ENCODE measurements around the gene LEFTY1. TPM values are rescaled to one million over a fixed set of nuclear protein-coding genes. Genes with fewer than 3 reads are reported as not detected.

Gene LEFTY1
- polyA plus RNA-seq, 6 donors from 2014 or later = not detected

GRCh38 chr1:225870911-225871310, 18.0 kb downstream of the LEFTY1 start:
- Mint-ChIP-seq H3K36me3 (peaks cover 12 to 24% of the 10 kb centered on the region in 2 donors), H3K27me3 (no peaks in the 10 kb centered on the region), H3K4me1 (peaks cover 11 to 23% (median 17%) of the 10 kb centered on the region in 3 donors), H3K9me3 (no peaks in the 10 kb centered on the region), H3K4me3 (no peak overlapping the region), H3K27ac (peak overlapping the region in 2 of 6 donors; percentile 52 to 90)
- no peak for DNase-seq
- no peak for ATAC-seq (ENCODE audit: low read depth in 2 of 2)

DNA sequence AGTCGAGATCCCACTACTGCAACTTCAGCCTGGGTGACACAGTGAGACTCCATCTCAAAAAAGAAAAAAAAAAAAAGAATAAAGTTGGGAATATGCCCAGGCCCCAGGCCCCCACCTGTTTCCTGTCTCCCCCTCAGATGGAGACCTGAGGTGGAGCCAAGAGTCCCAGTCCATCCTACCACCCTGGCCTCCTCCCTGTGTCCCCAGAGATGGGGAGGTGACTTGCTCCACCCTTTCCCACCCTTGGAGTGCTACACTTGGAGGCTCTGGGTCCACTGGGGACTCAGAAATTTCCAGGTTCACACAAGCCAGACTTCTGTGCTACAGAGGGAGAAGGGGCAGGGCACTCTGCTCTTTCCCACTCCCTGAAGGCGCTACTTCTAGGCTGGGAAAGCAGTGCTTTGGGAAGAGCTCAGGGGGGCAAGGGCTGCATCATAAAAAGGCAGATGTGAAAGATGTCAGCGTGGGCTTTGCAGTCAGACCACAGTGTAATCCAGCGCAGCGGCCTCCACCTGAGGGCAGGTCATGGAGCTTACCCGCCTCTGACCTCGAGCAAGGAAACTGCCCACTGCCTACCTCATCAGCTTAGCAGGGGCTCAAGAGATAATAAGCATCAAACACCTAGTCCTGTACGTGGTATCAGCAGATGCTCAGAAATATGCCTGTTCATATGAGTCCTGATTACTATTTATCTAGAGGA, 20.2 kb downstream of the LEFTY1 start:
- no peaks in the 10 kb centered on the region for H3K27me3 Mint-ChIP-seq
- DNase-seq (no peak), ATAC-seq (ENCODE audit: low read depth in 2 of 2) (no peak)
- peaks cover 13 to 22% (median 20%) of the 10 kb centered on the region in 3 donors for H3K4me1 Mint-ChIP-seq
- no peak overlapping the region for H3K4me3 Mint-ChIP-seq
- H3K36me3 Mint-ChIP-seq = peaks cover 12 to 19% of the 10 kb centered on the region in 2 donors
- H3K27ac Mint-ChIP-seq = peak overlapping the region in 1 of 6 donors; percentile 16
- H3K9me3 Mint-ChIP-seq = no peaks in the 10 kb centered on the region

GRCh38 chr1:225866981-225867380, 22.0 kb downstream of the LEFTY1 start:
- H3K27me3 Mint-ChIP-seq = no peaks in the 10 kb centered on the region
- H3K9me3 Mint-ChIP-seq = no peaks in the 10 kb centered on the region
- H3K27ac Mint-ChIP-seq = peak overlapping the region in 4 of 6 donors; percentile 63 to 82 (median 64)
- DNase-seq (no peak), ATAC-seq (ENCODE audit: low read depth in 2 of 2) (no peak)
- peaks cover 12 to 18% of the 10 kb centered on the region in 2 donors for H3K36me3 Mint-ChIP-seq
- H3K4me3 Mint-ChIP-seq = no peak overlapping the region
- H3K4me1 Mint-ChIP-seq = peaks cover 13 to 21% (median 20%) of the 10 kb centered on the region in 3 donors

DNA sequence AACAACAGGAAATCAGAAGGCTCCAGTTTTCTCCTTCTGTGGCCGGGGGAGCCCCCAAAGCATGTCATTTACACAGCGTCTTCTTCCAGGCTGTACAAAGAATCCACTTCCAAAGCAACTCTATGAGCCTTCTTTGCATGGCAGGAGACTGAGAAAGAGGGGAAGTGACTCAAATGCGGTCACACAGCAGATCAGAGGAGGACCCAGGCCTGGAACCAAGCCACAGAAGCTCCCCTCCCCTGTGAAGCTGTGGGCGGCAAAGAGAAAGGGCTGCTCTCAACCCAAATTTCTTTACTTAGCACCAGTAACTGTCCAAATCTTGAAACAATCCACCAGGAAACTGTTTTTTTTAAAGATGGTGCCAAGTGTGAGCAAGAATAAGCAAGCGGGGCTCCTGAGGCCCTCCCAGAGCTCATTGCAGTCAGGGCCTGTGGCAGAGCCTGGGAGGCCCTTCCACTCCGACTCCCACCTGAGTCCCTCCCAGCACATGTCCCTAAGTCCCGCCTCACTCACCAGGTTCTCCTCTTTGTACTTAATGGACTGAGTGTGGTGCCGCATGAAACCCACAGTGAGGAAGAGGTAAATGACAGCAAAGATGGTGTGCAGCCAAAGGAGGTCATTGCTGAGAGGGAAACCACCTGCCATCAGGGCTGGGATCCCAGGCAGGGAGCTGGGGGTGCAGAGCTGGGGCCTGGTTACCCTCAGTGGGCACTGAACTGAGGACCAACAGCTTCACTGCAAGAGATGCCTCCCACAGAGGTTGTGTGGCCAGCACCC, 22.7 kb downstream of the LEFTY1 start:
- H3K27ac Mint-ChIP-seq = peak overlapping the region; percentile 32 to 78 (median 62)
- DNase-seq (peak; percentile 42), ATAC-seq (ENCODE audit: low read depth in 2 of 2) (peak; percentile 93 to 98)
- peak overlapping the region in 2 of 8 donors; percentile 4 to 47 for H3K4me3 Mint-ChIP-seq
- H3K4me1 Mint-ChIP-seq = peaks cover 13 to 21% (median 20%) of the 10 kb centered on the region in 3 donors
- no peaks in the 10 kb centered on the region for H3K27me3 Mint-ChIP-seq
- H3K36me3 Mint-ChIP-seq = peaks cover 17% of the 10 kb centered on the region in 2 donors
- H3K9me3 Mint-ChIP-seq = no peaks in the 10 kb centered on the region

DNA sequence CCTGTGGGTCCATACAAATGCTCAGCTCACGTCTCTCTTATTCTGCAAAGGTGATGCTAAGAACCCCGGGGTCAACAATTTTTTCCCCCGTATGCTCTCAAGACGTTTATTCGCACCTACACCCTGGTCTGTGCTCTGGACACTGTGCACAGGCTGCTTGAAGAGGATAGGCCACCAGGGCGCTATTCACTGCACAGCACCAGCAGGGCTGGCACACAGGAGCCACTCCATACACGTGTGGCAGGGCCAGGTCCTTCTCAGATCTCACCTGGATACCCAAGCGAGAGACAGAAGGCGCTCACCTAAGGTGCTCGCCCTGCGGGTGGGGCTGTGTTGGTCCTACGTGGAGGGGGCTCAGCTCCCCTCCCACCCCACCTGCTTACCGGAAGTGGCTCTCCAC, 23.4 kb downstream of the LEFTY1 start:
- ATAC-seq (ENCODE audit: low read depth in 2 of 2) = peak in 1 of 2 donors; percentile 5
- DNase-seq = no peak
- Mint-ChIP-seq H3K27me3 (no peaks in the 10 kb centered on the region), H3K4me3 (no peak overlapping the region), H3K36me3 (peaks cover 14 to 22% of the 10 kb centered on the region in 2 donors), H3K9me3 (no peaks in the 10 kb centered on the region), H3K4me1 (peaks cover 13 to 21% (median 20%) of the 10 kb centered on the region in 3 donors), H3K27ac (peak overlapping the region in 2 of 6 donors; percentile 65 to 72)

DNA sequence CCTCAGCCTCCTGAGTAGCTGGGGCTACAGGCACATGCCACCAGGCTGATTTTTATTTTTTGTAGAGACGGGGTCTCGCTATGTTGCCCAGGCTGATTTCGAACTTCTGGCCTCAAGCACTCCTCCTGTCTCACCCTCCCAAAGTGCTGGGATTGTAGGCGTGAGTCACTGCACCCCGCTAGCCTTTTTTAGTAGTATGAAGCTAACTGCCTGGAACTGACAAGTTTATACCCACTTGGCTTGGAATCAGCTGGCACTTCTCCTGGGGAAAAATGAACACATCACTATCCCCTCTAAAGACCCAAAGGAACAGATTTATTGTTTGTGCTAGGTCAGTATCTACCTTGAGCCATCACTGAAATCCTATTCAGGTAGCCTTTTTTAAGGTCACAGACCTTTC, 25.8 kb downstream of the LEFTY1 start:
- DNase-seq (no peak), ATAC-seq (ENCODE audit: low read depth in 2 of 2) (no peak)
- H3K9me3 Mint-ChIP-seq = no peaks in the 10 kb centered on the region
- no peaks in the 10 kb centered on the region for H3K27me3 Mint-ChIP-seq
- H3K4me1 Mint-ChIP-seq = peaks cover 13 to 20% (median 20%) of the 10 kb centered on the region in 3 donors
- no peak overlapping the region for H3K27ac Mint-ChIP-seq
- H3K4me3 Mint-ChIP-seq = no peak overlapping the region
- H3K36me3 Mint-ChIP-seq = peaks cover 16 to 29% of the 10 kb centered on the region in 2 donors

DNA sequence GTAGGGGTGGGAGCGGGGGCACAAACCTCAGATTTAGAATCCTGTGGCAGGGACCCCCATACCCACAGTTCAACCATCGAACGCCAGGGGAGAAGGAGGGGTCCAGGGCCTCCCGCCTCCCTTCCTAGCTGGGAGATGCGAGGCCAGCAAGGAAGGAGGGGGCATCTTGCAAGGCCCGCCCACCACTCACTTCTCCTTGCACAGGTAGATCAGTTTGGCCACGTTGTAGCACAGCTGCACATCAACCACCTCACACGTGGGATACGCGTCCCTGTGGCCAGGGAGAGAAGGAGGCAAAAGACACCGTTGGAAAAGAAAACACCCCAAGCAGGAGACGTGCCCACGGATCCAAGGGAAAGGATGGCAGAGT, 26.4 kb downstream of the LEFTY1 start:
- no peak for ATAC-seq (ENCODE audit: low read depth in 2 of 2)
- Mint-ChIP-seq H3K36me3 (peaks cover 12 to 29% of the 10 kb centered on the region in 2 donors), H3K9me3 (no peaks in the 10 kb centered on the region)

DNA sequence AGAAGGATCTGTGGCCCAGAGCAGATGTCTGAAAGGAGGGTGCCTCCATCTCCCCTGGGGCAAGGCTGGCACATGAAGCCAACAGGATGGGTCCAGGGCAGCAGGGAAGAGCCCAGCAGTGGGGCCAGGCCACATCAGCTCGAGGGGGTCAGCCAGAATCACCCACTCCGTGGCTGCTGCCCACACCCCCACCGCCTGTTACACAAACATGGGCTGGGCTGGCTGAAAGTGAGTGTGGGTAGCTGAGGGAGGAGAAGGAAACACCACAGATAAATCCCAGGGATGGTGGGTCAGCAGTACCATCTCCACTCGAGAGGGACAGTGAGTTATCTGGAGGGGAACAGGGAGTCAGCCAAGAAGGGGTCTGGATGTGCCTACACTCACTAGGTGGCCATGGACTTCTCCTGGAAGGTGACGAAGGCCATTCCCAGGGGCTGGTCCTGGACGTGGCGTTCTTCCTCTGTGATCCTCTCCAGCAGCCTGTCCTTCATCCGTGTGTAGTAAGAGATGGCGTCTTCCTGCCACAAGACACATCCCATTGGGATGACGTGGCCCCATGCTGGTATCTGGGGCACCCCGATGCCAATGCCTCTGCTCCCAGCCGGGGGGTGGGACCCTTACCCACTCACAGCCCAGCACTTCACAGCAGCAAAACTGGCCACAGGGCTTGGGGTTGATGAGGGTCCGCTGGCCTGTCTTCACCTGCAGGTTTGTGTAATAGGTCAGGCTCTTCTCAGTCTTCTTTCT, 26.9 kb downstream of the LEFTY1 start:
- DNase-seq (no peak), ATAC-seq (ENCODE audit: low read depth in 2 of 2) (no peak)

More for the DNA sequence above, 26.4 kb downstream of the LEFTY1 start:
- Mint-ChIP-seq H3K27ac (peak overlapping the region in 1 of 6 donors; percentile 70), H3K4me1 (peaks cover 13 to 19% (median 16%) of the 10 kb centered on the region in 3 donors), H3K4me3 (no peak overlapping the region), H3K27me3 (no peaks in the 10 kb centered on the region)
- no peak for DNase-seq

GRCh38 chr1:225860876-225861441, 28.0 kb downstream of the LEFTY1 start:
- ATAC-seq (ENCODE audit: low read depth in 2 of 2) = no peak
- H3K4me3 Mint-ChIP-seq = no peak overlapping the region
- H3K27ac Mint-ChIP-seq = peak overlapping the region in 2 of 6 donors; percentile 40 to 63
- peaks cover 7 to 16% (median 12%) of the 10 kb centered on the region in 3 donors for H3K4me1 Mint-ChIP-seq
- no peaks in the 10 kb centered on the region for H3K27me3 Mint-ChIP-seq
- no peak for DNase-seq
- H3K9me3 Mint-ChIP-seq = no peaks in the 10 kb centered on the region
- H3K36me3 Mint-ChIP-seq = peaks cover 6 to 24% of the 10 kb centered on the region in 2 donors

More for the DNA sequence above, 26.9 kb downstream of the LEFTY1 start:
- peaks cover 11 to 28% of the 10 kb centered on the region in 2 donors for H3K36me3 Mint-ChIP-seq
- H3K27me3 Mint-ChIP-seq = no peaks in the 10 kb centered on the region
- peaks cover 12 to 15% (median 14%) of the 10 kb centered on the region in 3 donors for H3K4me1 Mint-ChIP-seq
- H3K27ac Mint-ChIP-seq = peak overlapping the region in 1 of 6 donors; percentile 73
- no peaks in the 10 kb centered on the region for H3K9me3 Mint-ChIP-seq
- no peak overlapping the region for H3K4me3 Mint-ChIP-seq

DNA sequence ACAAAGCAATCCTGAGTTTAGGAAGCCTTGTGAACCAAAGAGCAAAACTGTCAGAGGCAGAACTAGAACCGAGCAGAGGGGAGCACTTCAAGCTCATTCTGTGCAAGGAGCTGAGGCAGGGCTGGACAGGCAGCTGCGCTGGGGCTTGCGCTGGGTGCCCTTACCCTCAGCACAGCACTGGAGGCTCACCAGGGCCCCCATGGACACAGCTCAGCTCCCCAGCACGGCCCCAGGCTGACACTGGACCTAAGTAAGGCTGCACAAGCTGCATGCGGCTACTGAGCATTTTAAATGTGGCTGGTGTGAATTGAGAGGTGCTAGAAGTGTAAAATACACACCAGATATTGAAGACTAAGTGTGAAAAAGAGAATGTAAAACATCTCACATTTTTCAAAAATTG, 28.8 kb downstream of the LEFTY1 start:
- ATAC-seq (ENCODE audit: low read depth in 2 of 2) (no peak), DNase-seq (no peak)
- Mint-ChIP-seq H3K4me3 (no peak overlapping the region), H3K36me3 (peaks cover 6 to 31% of the 10 kb centered on the region in 2 donors), H3K4me1 (peaks cover 5 to 20% (median 15%) of the 10 kb centered on the region in 3 donors), H3K27me3 (no peaks in the 10 kb centered on the region), H3K9me3 (no peaks in the 10 kb centered on the region), H3K27ac (peak overlapping the region in 1 of 6 donors; percentile 63)

DNA sequence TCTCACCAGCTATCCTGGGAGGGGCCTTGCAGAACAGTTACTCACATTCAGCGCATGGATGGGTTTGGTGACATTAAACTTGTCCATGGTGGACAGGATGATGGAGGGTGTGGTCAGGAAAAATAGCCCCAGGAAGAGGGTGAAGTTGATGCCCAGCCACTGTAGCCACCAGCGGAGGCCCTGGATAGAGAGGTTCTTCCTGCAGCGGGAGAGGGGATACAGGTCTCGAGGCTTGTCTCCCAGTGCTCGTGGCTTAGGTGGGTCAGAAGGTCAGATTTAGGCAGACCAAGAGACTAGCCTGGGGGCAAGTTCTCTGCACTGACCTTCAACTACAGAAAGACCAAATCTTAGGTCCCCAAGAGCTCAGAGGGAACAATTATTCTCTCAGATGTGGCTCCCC, 29.8 kb downstream of the LEFTY1 start:
- Mint-ChIP-seq H3K4me3 (no peak overlapping the region), H3K4me1 (peaks cover 6 to 25% (median 15%) of the 10 kb centered on the region in 3 donors), H3K27me3 (no peaks in the 10 kb centered on the region), H3K36me3 (peaks cover 11 to 38% of the 10 kb centered on the region in 2 donors), H3K9me3 (no peaks in the 10 kb centered on the region), H3K27ac (no peak overlapping the region)
- ATAC-seq (ENCODE audit: low read depth in 2 of 2) = no peak
- no peak for DNase-seq

DNA sequence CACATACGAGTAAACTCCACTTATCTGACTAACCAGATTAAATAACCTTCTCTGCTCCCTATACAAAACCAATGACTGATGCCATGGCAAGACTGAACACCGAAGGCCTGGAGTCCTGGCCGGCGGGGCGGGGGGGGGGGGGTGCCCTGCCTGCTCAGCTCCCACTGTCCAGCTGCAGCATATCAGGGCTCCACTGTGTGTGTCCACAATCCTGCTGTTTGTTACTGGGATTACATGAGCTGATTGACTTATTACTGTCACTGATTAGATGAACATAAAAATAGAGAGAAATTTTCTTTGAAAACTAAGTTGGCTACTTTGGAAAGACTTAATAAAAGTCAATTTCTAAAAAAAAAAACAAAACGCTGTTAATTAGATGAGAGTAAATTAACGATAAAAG, 31.7 kb downstream of the LEFTY1 start:
- Mint-ChIP-seq H3K4me1 (peaks cover 18 to 43% (median 33%) of the 10 kb centered on the region in 3 donors), H3K36me3 (peaks cover 15 to 46% of the 10 kb centered on the region in 2 donors), H3K27me3 (no peaks in the 10 kb centered on the region), H3K4me3 (no peak overlapping the region), H3K27ac (peak overlapping the region in 3 of 6 donors; percentile 54 to 90 (median 82)), H3K9me3 (no peaks in the 10 kb centered on the region)
- DNase-seq = no peak
- ATAC-seq (ENCODE audit: low read depth in 2 of 2) = no peak
